Measurements from ENCODE around the gene HINT3.
A peak's percentile ranks its signal among the peaks of the same experiment; 100 is the strongest.

Gene HINT3

GRCh38 chr6:125974214-125974866 is 17.8 kb downstream of the HINT3 start:
- peak; percentile 70 for DNase-seq (ENCODE audit: low read depth)
- no peak overlapping the region for H3K4me3 ChIP-seq (ENCODE audit: low read length)
- TF ChIP-seq CTCF (conservative IDR thresholded peaks at IDR 0.05; ENCODE audit: low read length): peak; percentile 63

- H3K4me3 ChIP-seq (ENCODE audit: low read length): no peak overlapping the region
- no peak for DNase-seq (ENCODE audit: low read depth)
- no peak for TF ChIP-seq CTCF (conservative IDR thresholded peaks at IDR 0.05; ENCODE audit: low read length)
Measured at GRCh38 chr6:125979101-125979500, 22.5 kb downstream of the HINT3 start.

GRCh38 chr6:125981571-125982185 is 25.1 kb downstream of the HINT3 start:
- no peak overlapping the region for H3K4me3 ChIP-seq (ENCODE audit: low read length)
- no peak for DNase-seq (ENCODE audit: low read depth)
- TF ChIP-seq CTCF (conservative IDR thresholded peaks at IDR 0.05; ENCODE audit: low read length): no peak

- no peak overlapping the region for H3K4me3 ChIP-seq (ENCODE audit: low read length)
- DNase-seq (ENCODE audit: low read depth): peak; percentile 85
- TF ChIP-seq CTCF (conservative IDR thresholded peaks at IDR 0.05; ENCODE audit: low read length): no peak
Measured at GRCh38 chr6:125983246-125983945, 26.8 kb downstream of the HINT3 start.

GRCh38 chr6:125984311-125984710 is 27.7 kb downstream of the HINT3 start:
- TF ChIP-seq CTCF (conservative IDR thresholded peaks at IDR 0.05; ENCODE audit: low read length): no peak
- DNase-seq (ENCODE audit: low read depth): peak; percentile 76

GRCh38 chr6:125985522-125985921 is 29.0 kb downstream of the HINT3 start:
- no peak for DNase-seq (ENCODE audit: low read depth)
- TF ChIP-seq CTCF (conservative IDR thresholded peaks at IDR 0.05; ENCODE audit: low read length): no peak
- H3K4me3 ChIP-seq (ENCODE audit: low read length): peak overlapping the region; percentile 97

More at GRCh38 chr6:125984311-125984710, 27.7 kb downstream of the HINT3 start:
- H3K4me3 ChIP-seq (ENCODE audit: low read length): no peak overlapping the region

- DNase-seq (ENCODE audit: low read depth): peak; percentile 18
- peak overlapping the region; percentile 97 for H3K4me3 ChIP-seq (ENCODE audit: low read length)
- no peak for TF ChIP-seq CTCF (conservative IDR thresholded peaks at IDR 0.05; ENCODE audit: low read length)
Measured at GRCh38 chr6:125985979-125986300, 29.4 kb downstream of the HINT3 start.

Measured in AG10803 (cell line).